Measurements from ENCODE around the gene CFAP74.

- TF ChIP-seq, protein P1, sequence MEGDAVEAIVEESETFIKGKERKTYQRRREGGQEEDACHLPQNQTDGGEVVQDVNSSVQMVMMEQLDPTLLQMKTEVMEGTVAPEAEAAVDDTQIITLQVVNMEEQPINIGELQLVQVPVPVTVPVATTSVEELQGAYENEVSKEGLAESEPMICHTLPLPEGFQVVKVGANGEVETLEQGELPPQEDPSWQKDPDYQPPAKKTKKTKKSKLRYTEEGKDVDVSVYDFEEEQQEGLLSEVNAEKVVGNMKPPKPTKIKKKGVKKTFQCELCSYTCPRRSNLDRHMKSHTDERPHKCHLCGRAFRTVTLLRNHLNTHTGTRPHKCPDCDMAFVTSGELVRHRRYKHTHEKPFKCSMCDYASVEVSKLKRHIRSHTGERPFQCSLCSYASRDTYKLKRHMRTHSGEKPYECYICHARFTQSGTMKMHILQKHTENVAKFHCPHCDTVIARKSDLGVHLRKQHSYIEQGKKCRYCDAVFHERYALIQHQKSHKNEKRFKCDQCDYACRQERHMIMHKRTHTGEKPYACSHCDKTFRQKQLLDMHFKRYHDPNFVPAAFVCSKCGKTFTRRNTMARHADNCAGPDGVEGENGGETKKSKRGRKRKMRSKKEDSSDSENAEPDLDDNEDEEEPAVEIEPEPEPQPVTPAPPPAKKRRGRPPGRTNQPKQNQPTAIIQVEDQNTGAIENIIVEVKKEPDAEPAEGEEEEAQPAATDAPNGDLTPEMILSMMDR (IDR thresholded peaks at IDR 0.05): no peak
- TF ChIP-seq POLR2A (IDR thresholded peaks at IDR 0.05): no peak
Observed at GRCh38 chr1:2041305-2041704, 37.7 kb upstream of the CFAP74 start.
